ENCODE data around the gene CNTN1. TPM values are rescaled to one million over a fixed set of nuclear protein-coding genes. Genes with fewer than 3 reads are reported as not detected.

CNTN1 gene
- polyA plus RNA-seq, 1 of the 3 experiments (the other 2 are of a cell fraction): 0.13 TPM

GRCh38 chr12:41011939-41012338, 319.7 kb downstream of the CNTN1 start:
- no peaks in the 10 kb centered on the region for H3K79me2 ChIP-seq (ENCODE audit: insufficient read depth)
- H3K27me3 ChIP-seq (ENCODE audit: insufficient read depth): no peaks in the 10 kb centered on the region
- peaks cover 0 to 9% of the 10 kb centered on the region in 2 experiments; a peak in 2 of 4 replicates for H3K4me1 ChIP-seq (ENCODE audit: control insufficient read depth in 1 of 2, insufficient read depth in 2 of 2, low read depth in 1 of 2, low read length in 1 of 2)
- no peaks in the 10 kb centered on the region for H3K9me2 ChIP-seq
- H3K4me3 ChIP-seq (ENCODE audit: low read depth in 2 of 2, low read length in 1 of 2): no peak overlapping the region
- no peak overlapping the region for H3K4me2 ChIP-seq
- 88% methylated on average over 1 of the region's 1 CpG for WGBS (ENCODE audit: low lambda C conversion rate)
- no peak overlapping the region for H3K9ac ChIP-seq
- CTCF ChIA-PET: interaction anchor here (0.9 to 1.5 kb wide), 2 partner anchors 8 to 177 kb away, joined by 3 to 4 read pairs; no protein-coding TSS in a partner anchor
- TF ChIP-seq RAD21 (IDR thresholded peaks at IDR 0.05; ENCODE audit: low read length): peak; percentile 14; the same call in 1 of the 2 replicates
- no peak for TF ChIP-seq YY1 (IDR thresholded peaks at IDR 0.05; ENCODE audit: low read depth)
- no peak overlapping the region for H2AFZ ChIP-seq (ENCODE audit: low read depth)
- H3F3A ChIP-seq (replicated peaks; ENCODE audit: insufficient read depth): peaks cover 6% of the 10 kb centered on the region
- H3K36me3 ChIP-seq (replicated peaks in 1 of 2; ENCODE audit: control insufficient read depth in 1 of 2, insufficient read depth in 2 of 2, low read length in 1 of 2): no peaks in the 10 kb centered on the region
- peaks cover 8% of the 10 kb centered on the region; the same call in 1 of the 2 replicates for H3K9me3 ChIP-seq
- H4K20me1 ChIP-seq (ENCODE audit: insufficient read depth): no peaks in the 10 kb centered on the region
- POLR2A ChIA-PET: no interaction called here
- DNase-seq: no peak
- no peak overlapping the region for H3K27ac ChIP-seq (ENCODE audit: low read depth in 2 of 2, low read length in 1 of 2)

GRCh38 chr12:41013881-41014642, 321.8 kb downstream of the CNTN1 start:
- Histone ChIP-seq H4K20me1 (ENCODE audit: insufficient read depth) (no peaks in the 10 kb centered on the region), H3K4me2 (no peak overlapping the region), H3K9me3 (peaks cover 8% of the 10 kb centered on the region; the same call in 1 of the 2 replicates), H2AFZ (ENCODE audit: low read depth) (no peak overlapping the region), H3K79me2 (ENCODE audit: insufficient read depth) (no peaks in the 10 kb centered on the region), H3K36me3 (replicated peaks in 1 of 2; ENCODE audit: control insufficient read depth in 1 of 2, insufficient read depth in 2 of 2, low read length in 1 of 2) (no peaks in the 10 kb centered on the region), H3K4me3 (ENCODE audit: low read depth in 2 of 2, low read length in 1 of 2) (no peak overlapping the region), H3K4me1 (ENCODE audit: control insufficient read depth in 1 of 2, insufficient read depth in 2 of 2, low read depth in 1 of 2, low read length in 1 of 2) (peaks cover 0 to 9% of the 10 kb centered on the region in 2 experiments; a peak in 2 of 4 replicates), H3F3A (replicated peaks; ENCODE audit: insufficient read depth) (peaks cover 6% of the 10 kb centered on the region), H3K27me3 (ENCODE audit: insufficient read depth) (no peaks in the 10 kb centered on the region), H3K9ac (no peak overlapping the region), H3K27ac (ENCODE audit: low read depth in 2 of 2, low read length in 1 of 2) (no peak overlapping the region; a peak in 1 of 4 replicates), H3K9me2 (no peaks in the 10 kb centered on the region)
- ChIA-PET POLR2A (no interaction called here), CTCF (interaction anchor here (0.9 kb wide), 1 partner anchor 11 kb away, joined by 3 read pairs; no protein-coding TSS in a partner anchor)
- TF ChIP-seq SIN3A (IDR thresholded peaks at IDR 0.05; ENCODE audit: borderline replicate concordance, low read depth, low read length) (no peak), NRF1 (IDR thresholded peaks at IDR 0.05; ENCODE audit: low read depth, low read length) (no peak), TAF1 (IDR thresholded peaks at IDR 0.05; ENCODE audit: borderline replicate concordance, low read depth, low read length) (no peak), TEAD4 (IDR thresholded peaks at IDR 0.05; ENCODE audit: borderline replicate concordance, insufficient read depth) (no peak), TCF12 (IDR thresholded peaks at IDR 0.05) (no peak), CTCF (IDR thresholded peaks at IDR 0.05) (no peak), FOXM1 (IDR thresholded peaks at IDR 0.05; ENCODE audit: low read depth) (no peak), RAD21 (IDR thresholded peaks at IDR 0.05; ENCODE audit: low read length) (no peak), ELF1 (IDR thresholded peaks at IDR 0.05) (no peak), USF1 (IDR thresholded peaks at IDR 0.05; ENCODE audit: borderline replicate concordance, low read depth) (no peak), REST (IDR thresholded peaks at IDR 0.05; ENCODE audit: low read depth, low read length) (no peak), USF2 (IDR thresholded peaks at IDR 0.05; ENCODE audit: borderline replicate concordance, low read depth, low read length) (no peak), GABPA (IDR thresholded peaks at IDR 0.05; ENCODE audit: low read depth) (no peak), MEF2A (IDR thresholded peaks at IDR 0.05; ENCODE audit: borderline replicate concordance, low read depth) (no peak)
- DNase-seq: no peak
- 86% methylated on average over 1 of the region's 1 CpG for WGBS (ENCODE audit: low lambda C conversion rate)
